Neuronal stem cell (in vitro differentiated cells): ENCODE results near the gene MET.
"Not testable (repeated sequence)": the region's sequence is repeated elsewhere in the genome, so short reads cannot be mapped to it uniquely, and the experiment has no call there.

ENCODE experiments used
- DNase-seq: peaks from one replicate; pipeline ENCODE4 v3.0.0-alpha.2; 2013; ENCODE audit warnings: low spot score
- H2AFZ ChIP-seq: one replicate; pipeline ENCODE4 v1.6.1; 2013; ENCODE audit warnings: mild to moderate bottlenecking, low read length, inconsistent platforms
- H2AK5ac ChIP-seq: 2 replicates; pipeline ENCODE4 v1.6.1; 2013; ENCODE audit warnings: low read depth, mild to moderate bottlenecking, inconsistent platforms, low read length, moderate library complexity, mixed read lengths
- H2BK120ac ChIP-seq: 2 replicates; pipeline ENCODE4 v1.6.1; 2013; ENCODE audit warnings: low read depth, mild to moderate bottlenecking, inconsistent platforms, low read length, moderate library complexity, mixed read lengths
- H2BK12ac ChIP-seq: one replicate; pipeline ENCODE4 v1.6.1; 2013; ENCODE audit warnings: low read length, inconsistent platforms
- H2BK15ac ChIP-seq: 2 replicates; pipeline ENCODE4 v1.6.1; 2013; ENCODE audit warnings: mild to moderate bottlenecking, low read length, inconsistent platforms, mixed read lengths
- H2BK5ac ChIP-seq: one replicate; pipeline ENCODE4 v1.6.1; 2013; ENCODE audit warnings: inconsistent platforms, mild to moderate bottlenecking, low read length, moderate library complexity
- H3K14ac ChIP-seq: one replicate; pipeline ENCODE4 v1.6.1; 2013; ENCODE audit warnings: low read length, inconsistent platforms
- H3K18ac ChIP-seq: 2 replicates; pipeline ENCODE4 v1.6.1; 2013; ENCODE audit warnings: low read length, inconsistent platforms
- H3K23ac ChIP-seq: 2 replicates; pipeline ENCODE4 v1.6.1; 2013; ENCODE audit warnings: low read depth, mild to moderate bottlenecking, mixed read lengths, low read length, inconsistent platforms; ENCODE audit not compliant: poor library complexity
- H3K27ac ChIP-seq: replicated peaks from 3 replicates; pipeline ENCODE4 v1.5.1; 2013; ENCODE audit warnings: low read length, inconsistent platforms
- H3K27me3 ChIP-seq, 3 experiments: 2 replicates each; pipeline ENCODE4 v1.6.1; 2013; ENCODE audit warnings: low read length in 3 of 3, mild to moderate bottlenecking in 2 of 3, inconsistent platforms in 1 of 3, low read depth in 1 of 3, mixed read lengths in 1 of 3, moderate library complexity in 1 of 3; ENCODE audit not compliant: control insufficient read depth in 3 of 3, insufficient read depth in 3 of 3
- H3K36me3 ChIP-seq, 2 donors: replicated peaks in 1 of 2; 2 replicates each; pipeline ENCODE4 v1.6.1; 2013; ENCODE audit warnings: low read length in 2 of 2; ENCODE audit not compliant: control insufficient read depth in 2 of 2, insufficient read depth in 2 of 2
- H3K4ac ChIP-seq: 2 replicates; pipeline ENCODE4 v1.6.1; 2013; ENCODE audit warnings: inconsistent platforms, mild to moderate bottlenecking, low read length, moderate library complexity
- H3K4me1 ChIP-seq, 2 donors: 1 replicate in 1 of 2; 2 replicates in 1 of 2; pipeline ENCODE4 v1.6.1; 2013; ENCODE audit warnings: low read length in 2 of 2, low read depth in 1 of 2; ENCODE audit not compliant: control insufficient read depth in 2 of 2, insufficient read depth in 1 of 2
- H3K4me2 ChIP-seq: one replicate; pipeline ENCODE4 v1.6.1; 2013; ENCODE audit warnings: mild to moderate bottlenecking, low read length, inconsistent platforms; ENCODE audit not compliant: insufficient read depth, poor library complexity, severe bottlenecking
- H3K4me3 ChIP-seq, 2 donors: 2 replicates each; pipeline ENCODE4 v1.5.1; 2013; ENCODE audit warnings: low read length in 2 of 2, mild to moderate bottlenecking in 2 of 2, inconsistent platforms in 1 of 2, moderate library complexity in 1 of 2
- H3K79me1 ChIP-seq: one replicate; pipeline ENCODE4 v1.6.1; 2013; ENCODE audit warnings: low read depth, mild to moderate bottlenecking, inconsistent platforms, low read length, moderate library complexity
- H3K9ac ChIP-seq: one replicate; pipeline ENCODE4 v1.6.1; 2013; ENCODE audit warnings: mild to moderate bottlenecking, low read depth, low read length, inconsistent platforms; ENCODE audit not compliant: poor library complexity
- H3K9me3 ChIP-seq, 2 donors: replicated peaks in 1 of 2; 2 replicates each; pipeline versions ENCODE3 to v1.6.1; 2013; ENCODE audit warnings: low read length in 2 of 2, mild to moderate bottlenecking in 2 of 2, inconsistent platforms in 1 of 2, low read depth in 1 of 2, mixed read lengths in 1 of 2, moderate library complexity in 1 of 2; ENCODE audit not compliant: control insufficient read depth in 2 of 2, insufficient read depth in 1 of 2
- H4K8ac ChIP-seq: one replicate; pipeline ENCODE4 v1.6.1; 2013; ENCODE audit warnings: low read depth, mild to moderate bottlenecking, inconsistent platforms, low read length, moderate library complexity
- H4K91ac ChIP-seq: one replicate; pipeline ENCODE4 v1.6.1; 2013; ENCODE audit warnings: low read length, low read depth, mild to moderate bottlenecking, inconsistent platforms; ENCODE audit not compliant: poor library complexity
- WGBS, 2 donors: extraction: QIAGEN DNeasy Blood & Tissue Kit; methylation state at CpG; one replicate each; pipeline ENCODE4 v1.1.7; 2013; ENCODE audit warnings: missing lambda C conversion rate in 2 of 2, mixed read lengths in 1 of 2; ENCODE audit not compliant: insufficient read length in 2 of 2, insufficient replicate concordance in 1 of 2; ENCODE audit errors: extremely low coverage in 2 of 2; 5-methylcytosine and 5-hydroxymethylcytosine counted together

The MET gene

DNA sequence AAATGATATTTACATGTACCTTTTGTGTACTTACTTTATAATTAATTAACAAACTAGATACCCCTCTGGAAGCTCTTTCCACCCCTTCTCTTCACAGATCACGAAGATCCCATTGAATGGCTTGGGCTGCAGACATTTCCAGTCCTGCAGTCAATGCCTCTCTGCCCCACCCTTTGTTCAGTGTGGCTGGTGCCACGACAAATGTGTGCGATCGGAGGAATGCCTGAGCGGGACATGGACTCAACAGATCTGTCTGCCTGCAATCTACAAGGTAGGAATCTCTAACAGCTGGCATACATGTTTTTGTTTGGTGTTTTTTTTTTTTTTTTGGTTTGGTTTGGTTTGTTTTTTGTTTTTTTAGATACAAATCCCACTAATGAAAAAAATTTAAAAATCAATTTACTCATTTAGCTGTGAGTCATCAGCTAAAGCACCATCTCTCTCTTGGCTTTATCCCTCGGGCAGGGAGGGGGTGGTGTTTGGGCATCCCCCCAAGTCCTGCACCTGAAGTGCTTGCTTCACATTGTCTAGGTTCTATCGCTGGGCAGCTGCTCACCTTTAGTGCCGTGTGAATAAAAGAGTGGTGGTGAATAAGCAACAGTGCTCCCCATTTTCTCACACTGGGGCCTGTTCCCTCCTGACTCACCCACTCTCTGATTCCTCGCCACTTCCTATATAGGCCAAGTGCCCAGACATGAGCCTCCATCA is 68.9 kb downstream of the MET start:
- no peaks in the 10 kb centered on the region for H3K9me3 ChIP-seq
- H2BK120ac ChIP-seq: no peak overlapping the region
- H3K27ac ChIP-seq: no peak overlapping the region
- no peaks in the 10 kb centered on the region for H3K36me3 ChIP-seq
- no CpG with 5 or more reads among the region's 9 CpGs for WGBS, 2 donors
- H2AFZ ChIP-seq: no peak overlapping the region
- H3K18ac ChIP-seq: no peak overlapping the region
- H3K9ac ChIP-seq: no peak overlapping the region
- H4K8ac ChIP-seq: no peak overlapping the region
- H3K4me2 ChIP-seq: no peak overlapping the region
- no peak overlapping the region for H3K14ac ChIP-seq
- peaks cover 2 to 3% of the 10 kb centered on the region in 2 donors for H3K4me1 ChIP-seq
- no peak overlapping the region for H4K91ac ChIP-seq
- no peaks in the 10 kb centered on the region for H3K79me1 ChIP-seq
- no peak overlapping the region for H2BK15ac ChIP-seq
- no peak overlapping the region for H3K23ac ChIP-seq
- H2BK12ac ChIP-seq: no peak overlapping the region
- H3K4me3 ChIP-seq: no peak overlapping the region
- H3K4ac ChIP-seq: no peak overlapping the region
- H3K27me3 ChIP-seq: no peaks in the 10 kb centered on the region
- DNase-seq: no peak
- H2AK5ac ChIP-seq: no peak overlapping the region
- H2BK5ac ChIP-seq: no peak overlapping the region

- no peak overlapping the region for H3K4ac ChIP-seq
- H3K27ac ChIP-seq: no peak overlapping the region
- WGBS, 2 donors: no CpG with 5 or more reads among the region's 7 CpGs
- DNase-seq: no peak
- no peak overlapping the region for H3K4me2 ChIP-seq
- H3K27me3 ChIP-seq: no peaks in the 10 kb centered on the region
- H3K18ac ChIP-seq: no peak overlapping the region
- no peak overlapping the region for H3K14ac ChIP-seq
- no peaks in the 10 kb centered on the region for H3K36me3 ChIP-seq
- no peak overlapping the region for H2AK5ac ChIP-seq
- no peak overlapping the region for H3K9ac ChIP-seq
- H4K8ac ChIP-seq: no peak overlapping the region
- H3K4me3 ChIP-seq: no peak overlapping the region
- H2BK5ac ChIP-seq: no peak overlapping the region
- no peak overlapping the region for H2BK12ac ChIP-seq
- no peak overlapping the region for H2BK120ac ChIP-seq
- no peaks in the 10 kb centered on the region for H3K79me1 ChIP-seq
- H4K91ac ChIP-seq: no peak overlapping the region
- no peaks in the 10 kb centered on the region for H3K9me3 ChIP-seq
- no peak overlapping the region for H2BK15ac ChIP-seq
- H2AFZ ChIP-seq: no peak overlapping the region
- no peak overlapping the region for H3K23ac ChIP-seq
- H3K4me1 ChIP-seq: peaks cover 2% of the 10 kb centered on the region in 2 donors
These were observed 69.8 kb downstream of the MET start for GRCh38 chr7:116741625-116742316.

DNA sequence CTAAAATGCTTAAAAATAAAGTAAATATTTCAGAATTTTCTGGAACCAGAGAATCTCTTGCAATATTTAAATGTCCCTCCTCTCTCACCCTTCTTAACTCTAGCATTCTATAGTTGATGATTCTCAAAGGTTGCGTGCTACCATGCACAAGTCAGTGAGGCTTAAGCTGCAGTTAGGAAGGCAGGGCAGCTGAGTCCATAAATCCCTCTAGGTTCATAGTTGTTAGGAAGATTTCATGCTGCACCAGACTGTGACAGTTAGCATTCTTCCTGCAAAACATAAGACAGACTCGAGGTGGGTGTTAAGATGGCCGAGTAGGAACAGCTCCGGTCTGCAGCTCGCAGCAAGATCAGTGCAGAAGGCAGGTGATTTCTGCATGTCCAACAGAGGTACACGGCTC is 70.6 kb downstream of the MET start:
- Histone ChIP-seq H3K79me1 (no peaks in the 10 kb centered on the region), H2AK5ac (no peak overlapping the region), H2BK15ac (no peak overlapping the region), H3K23ac (no peak overlapping the region), H3K27me3 (no peaks in the 10 kb centered on the region), H2BK5ac (no peak overlapping the region), H3K9ac (no peak overlapping the region), H2AFZ (no peak overlapping the region), H4K91ac (no peak overlapping the region), H2BK12ac (no peak overlapping the region), H2BK120ac (no peak overlapping the region), H3K18ac (no peak overlapping the region), H3K36me3 (no peaks in the 10 kb centered on the region), H3K4ac (no peak overlapping the region), H3K4me3 (no peak overlapping the region), H3K27ac (no peak overlapping the region), H3K14ac (no peak overlapping the region), H4K8ac (no peak overlapping the region), H3K9me3 (no peaks in the 10 kb centered on the region), H3K4me2 (no peak overlapping the region), H3K4me1 (peaks cover 0 to 2% of the 10 kb centered on the region in 2 donors)
- no CpG with 5 or more reads among the region's 6 CpGs for WGBS, 2 donors
- DNase-seq: no peak

DNA sequence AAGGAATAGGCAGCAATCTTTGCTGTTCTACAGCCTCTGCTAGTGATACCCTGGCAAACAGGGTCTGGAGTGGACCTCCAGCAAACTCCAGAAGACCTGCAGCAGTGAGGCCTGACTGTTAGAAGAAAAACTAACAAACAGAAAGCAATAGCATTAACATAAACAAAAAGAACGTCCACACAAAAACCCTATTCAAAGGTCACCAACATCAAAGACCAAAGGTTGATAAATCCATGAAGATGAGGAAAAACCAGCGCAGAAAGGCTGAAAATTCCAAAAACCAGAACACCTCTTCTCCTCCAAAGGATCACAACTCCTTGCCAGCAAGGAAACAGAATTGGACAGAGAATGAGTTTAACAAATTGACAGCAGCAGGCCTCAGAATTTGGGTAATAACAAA is 71.8 kb downstream of the MET start:
- not testable (repeated sequence) for H2AK5ac ChIP-seq, H3K79me1 ChIP-seq, H3K18ac ChIP-seq, H2AFZ ChIP-seq, H4K8ac ChIP-seq, H2BK120ac ChIP-seq, H3K36me3 ChIP-seq, H3K27me3 ChIP-seq, H3K9me3 ChIP-seq, H3K9ac ChIP-seq, H3K14ac ChIP-seq, H3K4me3 ChIP-seq, H4K91ac ChIP-seq, DNase-seq, H3K27ac ChIP-seq, H2BK15ac ChIP-seq, H3K4me1 ChIP-seq, H3K4me2 ChIP-seq, H3K4ac ChIP-seq, H3K23ac ChIP-seq, H2BK5ac ChIP-seq, H2BK12ac ChIP-seq
- WGBS, 2 donors: no CpG with 5 or more reads among the region's 2 CpGs
